ENCODE data around the gene ANGPTL5. TPM values are rescaled to one million over a fixed set of nuclear protein-coding genes. Genes with fewer than 3 reads are reported as not detected.
"Not testable (repeated sequence)": the region's sequence is repeated elsewhere in the genome, so short reads cannot be mapped to it uniquely, and the experiment has no call there.

Gene ANGPTL5
- 1.9 TPM for total RNA-seq
- long read RNA-seq, partial matches to known transcripts: 2 of 3 reads
- long read RNA-seq, other reads (novel, unspliced or antisense): 1 of 3 reads

GRCh38 chr11:101916422-101916821 is at the start of gene ANGPTL5:
ANGPTL5 (minus strand) TSS chr11:101916522; CDS start chr11:101907909, 8,613 bp downstream.
- intact Hi-C loops (cut with DNase I): no loop called here
- no peak for ATAC-seq (ENCODE audit: poor library complexity)
- no peak for DNase-seq

- ATAC-seq (ENCODE audit: poor library complexity): not testable (repeated sequence)
These were observed 47.9 kb upstream of the ANGPTL5 start for GRCh38 chr11:101964200-101964599.

GRCh38 chr11:101960231-101960630 is 43.9 kb upstream of the ANGPTL5 start:
- DNase-seq: no peak
- ATAC-seq (ENCODE audit: poor library complexity): no peak
- intact Hi-C loops (cut with DNase I): no loop called here

More at GRCh38 chr11:101964200-101964599, 47.9 kb upstream of the ANGPTL5 start:
- intact Hi-C loops (cut with DNase I); DNase-seq: not testable (repeated sequence)

GRCh38 chr11:101955701-101956100 is 39.4 kb upstream of the ANGPTL5 start:
- intact Hi-C loops (cut with DNase I): no loop called here
- no peak for ATAC-seq (ENCODE audit: poor library complexity)
- no peak for DNase-seq

GRCh38 chr11:101955278-101955677 is 39.0 kb upstream of the ANGPTL5 start:
- ATAC-seq (ENCODE audit: poor library complexity) (no peak), DNase-seq (no peak)
- intact Hi-C loops (cut with DNase I): no loop called here

GRCh38 chr11:101949680-101950220 is 33.4 kb upstream of the ANGPTL5 start:
- ATAC-seq (ENCODE audit: poor library complexity) (no peak), DNase-seq (no peak)
- intact Hi-C loops (cut with DNase I): no loop called here

GRCh38 chr11:101945448-101945847 is 29.1 kb upstream of the ANGPTL5 start:
- ATAC-seq (ENCODE audit: poor library complexity) (no peak), DNase-seq (no peak)
- intact Hi-C loops (cut with DNase I): no loop called here

GRCh38 chr11:101944923-101945322 is 28.6 kb upstream of the ANGPTL5 start:
- ATAC-seq (ENCODE audit: poor library complexity) (no peak), DNase-seq (no peak)
- intact Hi-C loops (cut with DNase I): no loop called here

- DNase-seq: no peak
- intact Hi-C loops (cut with DNase I): no loop called here
- ATAC-seq (ENCODE audit: poor library complexity): no peak
These were observed 24.7 kb upstream of the ANGPTL5 start for GRCh38 chr11:101940901-101941520.

- intact Hi-C loops (cut with DNase I): no loop called here
- ATAC-seq (ENCODE audit: poor library complexity): no peak
- DNase-seq: no peak
These were observed 15.4 kb upstream of the ANGPTL5 start for GRCh38 chr11:101931692-101932091.

GRCh38 chr11:101929294-101929915 is 13.1 kb upstream of the ANGPTL5 start:
- intact Hi-C loops (cut with DNase I): no loop called here
- ATAC-seq (ENCODE audit: poor library complexity): no peak
- no peak for DNase-seq

- intact Hi-C loops (cut with DNase I): no loop called here
- no peak for DNase-seq
- ATAC-seq (ENCODE audit: poor library complexity): no peak
These were observed 7.2 kb upstream of the ANGPTL5 start for GRCh38 chr11:101923554-101923953.

GRCh38 chr11:101920992-101921391 is 4.7 kb upstream of the ANGPTL5 start:
- DNase-seq: no peak
- no peak for ATAC-seq (ENCODE audit: poor library complexity)
- intact Hi-C loops (cut with DNase I): no loop called here

- DNase-seq (no peak), ATAC-seq (ENCODE audit: poor library complexity) (no peak)
- intact Hi-C loops (cut with DNase I): no loop called here
These were observed 904 bp upstream of the ANGPTL5 start for GRCh38 chr11:101917226-101917625.

GRCh38 chr11:101915791-101916291 is 481 bp downstream of the ANGPTL5 start:
- intact Hi-C loops (cut with DNase I): no loop called here
- DNase-seq: no peak
- ATAC-seq (ENCODE audit: poor library complexity): peak; percentile 53

- intact Hi-C loops (cut with DNase I): no loop called here
- ATAC-seq (ENCODE audit: poor library complexity) (peak; percentile 99), DNase-seq (peak; percentile 96)
These were observed 1.4 kb downstream of the ANGPTL5 start, which contains the start of gene CEP126 for GRCh38 chr11:101914738-101915426. CEP126 (plus strand) TSS chr11:101915010; CDS start chr11:101915285, 275 bp downstream.

- DNase-seq: no peak
- ATAC-seq (ENCODE audit: poor library complexity): peak; percentile 13
- intact Hi-C loops (cut with DNase I): no loop called here
These were observed 2.0 kb downstream of the ANGPTL5 start for GRCh38 chr11:101914341-101914737.

- ATAC-seq (ENCODE audit: poor library complexity): no peak
- no peak for DNase-seq
- intact Hi-C loops (cut with DNase I): no loop called here
These were observed 2.7 kb downstream of the ANGPTL5 start for GRCh38 chr11:101913656-101914055.

GRCh38 chr11:101912823-101913284 is 3.5 kb downstream of the ANGPTL5 start:
- intact Hi-C loops (cut with DNase I): no loop called here
- no peak for DNase-seq

More at GRCh38 chr11:101912823-101913284, 3.5 kb downstream of the ANGPTL5 start:
- no peak for ATAC-seq (ENCODE audit: poor library complexity)
